Activated CD4-positive, alpha-beta T cell treated with anti-CD3 and anti-CD28 coated beads, Interleukin-2, Interleukin-4, amounts not matched to agents 100 ng/mL and 50 ng/mL, durations not matched to agents 16 hours and 8 hours (primary cell): ENCODE data around the gene DHRSX.
"Not testable (repeated sequence)": the region's sequence is repeated elsewhere in the genome, so short reads cannot be mapped to it uniquely, and the experiment has no call there.

ENCODE experiments used
- DNase-seq: peaks from one replicate; pipeline ENCODE4 v3.0.0-alpha.2; 2020; ENCODE audit warnings: low spot score

Gene DHRSX, protein sequence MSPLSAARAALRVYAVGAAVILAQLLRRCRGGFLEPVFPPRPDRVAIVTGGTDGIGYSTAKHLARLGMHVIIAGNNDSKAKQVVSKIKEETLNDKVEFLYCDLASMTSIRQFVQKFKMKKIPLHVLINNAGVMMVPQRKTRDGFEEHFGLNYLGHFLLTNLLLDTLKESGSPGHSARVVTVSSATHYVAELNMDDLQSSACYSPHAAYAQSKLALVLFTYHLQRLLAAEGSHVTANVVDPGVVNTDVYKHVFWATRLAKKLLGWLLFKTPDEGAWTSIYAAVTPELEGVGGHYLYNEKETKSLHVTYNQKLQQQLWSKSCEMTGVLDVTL

DNA sequence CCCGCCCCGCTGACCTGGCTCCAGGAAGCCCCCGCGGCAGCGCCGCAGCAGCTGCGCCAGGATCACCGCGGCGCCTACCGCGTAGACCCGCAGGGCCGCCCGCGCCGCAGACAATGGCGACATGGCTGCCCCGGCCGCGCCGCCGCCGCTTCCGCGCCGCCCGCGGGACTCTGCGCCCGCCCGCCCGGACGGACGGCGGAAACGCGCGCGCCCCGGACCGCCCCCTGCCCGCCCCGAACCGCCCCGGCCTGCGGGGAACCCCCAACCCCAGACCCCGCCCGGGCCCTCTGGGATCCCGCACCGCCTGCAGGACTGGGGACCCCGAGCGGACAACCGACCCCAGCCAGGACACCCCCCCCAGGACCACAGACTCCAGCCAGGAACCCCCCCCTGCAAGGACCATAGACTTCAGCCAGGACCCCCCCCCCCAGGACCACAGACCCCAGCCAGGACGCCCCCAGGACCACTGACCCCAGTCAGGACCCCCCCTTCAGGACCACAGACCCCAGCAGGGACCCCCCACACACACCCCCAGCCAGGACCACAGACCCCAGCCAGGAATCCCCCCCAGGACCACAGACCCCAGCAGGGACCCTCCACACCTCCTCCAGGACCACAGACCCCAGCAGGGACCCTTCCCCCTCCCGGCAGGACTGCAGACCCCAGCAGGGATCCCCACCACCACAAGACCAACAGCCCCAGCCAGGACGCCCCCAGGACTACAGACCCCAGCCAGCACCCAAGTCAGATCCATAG lies at the start of gene DHRSX, which contains the start of gene ZBED1:
Gene DHRSX, minus strand, starts transcription at position 174 of the 756 bp plus-strand sequence. Its CDS starts 51 bp downstream, at position 123.
Gene ZBED1, minus strand, starts transcription at position 174 of the 756 bp plus-strand sequence. CDS start 10,257 bp downstream, outside the sequence.
- DNase-seq = peak; percentile 51

DNA sequence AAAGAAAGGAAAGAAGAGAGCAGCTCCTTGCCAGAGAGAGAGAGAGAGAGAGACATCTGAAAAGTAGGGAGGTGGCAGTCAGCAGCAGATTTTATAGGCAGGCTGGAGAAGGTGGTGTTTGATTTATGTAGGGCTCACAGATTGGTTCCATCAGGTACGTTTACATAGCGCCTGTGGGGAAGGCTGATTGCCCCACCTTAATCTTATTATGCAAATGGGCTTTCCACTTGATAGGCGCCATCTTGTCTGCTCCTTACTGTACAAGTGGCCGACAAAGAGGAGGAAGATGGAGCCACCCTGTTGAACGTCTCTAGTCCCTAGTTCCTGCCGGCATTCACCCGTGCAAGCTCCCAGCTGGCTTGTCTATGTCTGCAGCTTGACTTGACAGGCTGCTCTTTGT lies 49.1 kb upstream of the DHRSX start:
- DNase-seq = no peak

DNA sequence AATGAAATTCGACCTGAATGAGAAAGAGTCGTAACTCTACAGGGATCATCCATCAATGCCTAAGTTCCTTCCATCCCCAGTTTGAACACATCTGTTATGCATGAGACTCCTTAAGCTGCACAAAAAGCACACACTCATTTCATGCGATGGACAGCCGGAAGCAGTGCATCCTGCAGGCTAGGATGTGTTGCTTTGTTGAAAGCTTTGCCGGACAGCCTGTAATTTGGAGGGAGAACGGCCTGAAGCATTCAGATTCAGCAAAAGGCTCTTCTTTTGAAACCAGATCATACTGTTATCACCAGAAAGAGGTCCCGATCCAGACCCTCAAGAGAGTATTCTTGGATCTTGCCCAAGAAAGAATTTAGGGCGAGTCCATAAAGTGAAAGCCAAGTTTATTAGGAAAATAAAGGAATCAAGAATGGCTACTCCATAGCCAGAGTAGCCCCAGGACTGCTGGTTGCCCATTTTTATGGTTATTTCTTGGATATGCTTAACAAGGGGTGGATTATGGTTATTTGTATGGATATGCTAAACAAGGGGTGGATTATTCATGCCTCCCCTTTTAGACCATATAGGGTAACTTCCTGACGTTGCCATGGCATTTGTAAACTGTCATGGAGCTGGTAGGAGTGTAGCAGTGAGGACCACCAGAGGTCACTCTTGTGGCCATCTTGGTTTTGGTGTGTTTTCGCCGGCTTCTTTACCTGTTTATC lies 48.1 kb upstream of the DHRSX start:
- DNase-seq = no peak

DNA sequence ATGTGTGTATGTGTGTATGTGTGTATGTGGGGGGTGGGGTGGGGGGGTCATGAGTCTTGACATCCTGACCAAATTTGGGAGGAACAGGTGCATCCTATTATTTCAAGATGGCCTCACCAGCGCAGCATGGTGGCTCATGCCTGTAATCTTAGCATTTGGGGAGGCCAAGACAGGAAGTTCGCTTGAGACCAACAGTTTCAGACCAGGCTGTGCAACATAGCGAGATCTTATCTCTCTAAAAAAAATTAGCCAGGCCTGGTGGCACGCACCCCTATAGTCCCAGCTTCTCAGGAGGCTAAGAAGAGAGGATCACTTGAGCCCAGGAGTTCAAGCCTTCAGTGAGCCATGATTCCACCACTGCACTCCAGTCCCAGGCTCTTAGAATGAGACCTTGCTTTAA lies 47.0 kb upstream of the DHRSX start:
- DNase-seq = no peak

DNA sequence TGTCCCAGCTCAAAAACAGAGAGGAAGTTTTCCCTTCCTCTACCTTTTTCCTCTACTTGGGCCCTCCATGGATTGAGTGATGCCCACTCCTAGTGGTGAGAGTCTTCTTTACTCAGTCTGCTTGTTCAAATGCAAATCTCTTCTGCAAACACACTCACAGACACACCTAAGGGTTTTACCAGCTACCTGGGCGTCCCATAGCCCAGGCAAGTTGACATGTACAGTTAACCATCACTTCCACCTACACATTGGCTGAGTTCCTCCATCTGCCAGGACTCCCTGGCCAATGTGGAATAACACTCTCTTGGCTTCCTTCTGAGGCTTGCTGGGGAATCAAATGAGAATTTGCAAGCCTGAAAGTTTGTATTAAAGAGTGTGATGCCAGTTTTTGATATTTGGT lies 45.7 kb upstream of the DHRSX start:
- DNase-seq = no peak

DNA sequence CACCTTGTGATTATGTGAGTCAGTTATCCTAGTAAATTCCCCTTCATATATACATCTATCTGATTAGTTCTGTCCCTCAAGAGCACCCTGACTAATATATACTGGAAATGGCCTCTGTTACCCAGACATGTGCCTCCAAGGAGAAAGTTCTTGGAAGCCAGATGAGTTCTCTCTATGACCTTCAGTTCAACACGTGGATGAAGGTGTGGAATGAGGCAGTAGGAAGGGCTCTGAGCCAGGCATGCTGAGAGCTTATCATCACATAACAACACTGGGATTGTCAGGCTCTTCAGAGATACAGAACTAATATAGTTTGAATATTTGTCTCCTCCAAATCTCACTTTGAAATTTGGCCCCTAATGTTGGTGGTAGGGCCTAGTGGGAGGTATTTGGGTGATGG lies 44.4 kb upstream of the DHRSX start:
- DNase-seq = no peak

DNA sequence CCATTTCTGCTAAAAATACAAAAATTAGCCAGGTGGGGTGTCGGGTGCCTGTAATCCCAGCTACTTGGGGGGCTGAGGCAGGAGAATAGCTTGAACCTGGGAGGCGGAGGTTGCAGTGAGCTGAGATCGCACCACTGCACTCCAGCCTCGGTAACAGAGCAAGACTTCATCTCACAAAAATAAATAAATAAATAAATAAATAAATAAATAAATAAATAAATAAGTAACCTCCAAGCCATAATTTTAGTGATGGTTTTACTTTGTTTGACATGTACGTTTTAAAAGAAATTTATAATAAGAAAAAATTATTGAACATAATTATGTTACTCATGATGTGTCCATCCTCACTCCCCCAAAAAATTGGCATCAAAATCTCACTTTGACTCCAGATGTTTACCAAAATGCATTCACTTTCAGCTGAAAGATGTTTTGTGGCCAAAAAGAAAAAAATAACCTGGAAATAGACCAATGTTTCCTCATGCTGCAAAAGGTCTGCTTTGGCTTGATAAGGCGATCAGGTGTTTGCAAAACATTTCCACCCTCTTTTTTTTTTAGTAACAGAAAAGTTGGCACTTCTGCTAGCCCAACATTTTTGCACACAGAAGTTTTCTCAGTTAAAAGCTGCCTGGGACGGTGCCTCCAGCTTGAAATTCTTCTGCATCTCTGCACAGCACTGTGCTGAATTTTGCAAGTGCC lies 42.2 kb upstream of the DHRSX start:
- no peak for DNase-seq

DNA sequence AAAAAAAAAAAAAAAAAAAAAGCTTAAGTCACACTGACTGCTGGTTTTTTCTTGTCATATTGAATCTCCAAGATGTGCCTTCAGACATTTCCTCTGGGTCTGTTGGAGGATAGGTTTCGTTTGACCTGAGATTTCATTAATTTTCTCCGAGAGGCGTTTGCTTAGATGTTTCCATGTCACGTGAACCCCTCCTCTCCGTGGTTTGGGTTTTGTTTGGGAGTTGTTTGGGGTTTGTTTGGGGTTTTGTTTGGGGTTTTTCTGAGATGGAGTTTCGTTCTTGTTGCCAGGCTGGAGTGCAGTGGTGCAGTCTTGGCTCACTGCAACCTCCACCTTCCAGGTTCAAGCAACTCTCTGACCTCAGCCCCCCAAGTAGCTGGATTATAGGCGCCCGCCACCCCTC lies 40.8 kb upstream of the DHRSX start:
- no peak for DNase-seq

DNA sequence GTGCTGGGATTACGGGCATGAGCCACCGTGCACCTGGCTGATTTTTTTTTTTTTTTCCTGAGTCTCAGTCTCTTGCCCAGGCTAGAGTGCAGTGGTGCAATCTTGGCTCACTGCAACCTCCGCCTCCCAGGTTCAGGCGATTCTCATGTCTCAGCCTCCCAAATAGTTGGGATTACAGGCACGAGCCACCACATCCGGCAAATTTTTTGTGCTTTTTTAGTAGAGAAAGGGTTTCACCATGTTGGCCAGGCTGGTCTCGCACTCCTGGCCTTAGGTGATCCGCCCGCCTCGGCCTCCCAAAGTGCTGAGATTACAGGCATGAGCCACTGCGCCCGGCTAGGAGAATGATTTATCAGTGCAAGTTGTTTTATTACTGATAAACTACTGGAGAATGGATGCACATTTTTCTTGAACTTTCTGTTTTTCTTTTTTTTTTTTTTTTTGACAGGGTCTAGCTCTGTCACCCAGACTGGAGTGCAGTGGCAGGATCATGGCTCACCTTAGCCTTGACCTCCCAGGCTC lies 39.7 kb upstream of the DHRSX start:
- no peak for DNase-seq

DNA sequence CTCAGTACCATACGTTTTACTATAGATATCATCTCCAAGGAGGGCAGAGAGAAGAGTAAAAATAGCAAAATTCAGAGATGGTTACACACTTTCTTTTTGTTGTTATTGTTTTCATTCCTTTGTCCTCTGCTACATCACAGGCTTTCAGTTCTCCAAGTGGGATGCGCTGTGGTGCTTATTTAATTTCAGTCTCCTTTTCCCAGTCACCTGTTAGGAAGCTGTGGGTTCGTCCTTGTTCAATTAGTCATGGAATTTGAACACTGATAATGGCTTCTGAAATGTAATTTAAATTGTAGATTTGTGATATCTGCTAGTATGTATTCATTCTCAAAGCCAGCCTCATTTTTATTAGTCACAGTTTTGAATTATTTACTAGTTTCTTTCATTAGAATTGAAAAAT lies 38.8 kb upstream of the DHRSX start:
- DNase-seq = no peak

DNA sequence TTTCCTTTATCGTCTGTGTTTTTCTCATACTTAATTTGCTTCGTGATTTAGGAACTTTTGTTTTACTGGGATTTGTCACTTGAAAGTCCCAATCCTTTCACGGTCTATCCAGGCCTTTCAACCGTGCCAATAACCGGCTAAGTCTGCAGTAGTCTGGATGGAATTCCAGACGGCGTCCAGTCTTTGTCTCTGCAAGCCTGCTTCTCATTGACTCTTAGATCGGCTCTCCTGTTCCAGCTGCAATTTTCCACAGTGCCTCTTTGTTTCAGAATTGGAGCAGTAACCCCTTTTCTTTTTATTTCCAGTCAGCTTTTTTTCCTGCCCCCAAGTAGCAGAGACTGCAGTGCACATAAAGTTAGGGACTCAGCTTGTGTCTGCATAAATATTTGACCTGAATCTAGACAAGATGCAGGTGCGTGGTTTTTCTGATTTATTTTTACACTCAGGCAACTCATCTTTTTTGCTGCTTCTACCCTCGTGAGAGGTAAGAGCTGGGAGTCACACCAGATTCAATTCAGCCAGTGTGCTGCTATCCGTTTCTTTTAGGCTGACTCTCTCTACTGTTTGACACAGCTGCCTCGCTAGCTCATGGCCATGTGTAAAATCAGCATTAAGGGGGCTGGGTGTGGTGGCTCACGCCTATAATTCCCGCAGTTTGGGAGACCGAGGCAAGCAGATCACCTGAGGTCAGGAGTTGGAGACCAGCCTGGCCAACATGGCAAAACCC lies 37.4 kb upstream of the DHRSX start:
- DNase-seq = no peak

DNA sequence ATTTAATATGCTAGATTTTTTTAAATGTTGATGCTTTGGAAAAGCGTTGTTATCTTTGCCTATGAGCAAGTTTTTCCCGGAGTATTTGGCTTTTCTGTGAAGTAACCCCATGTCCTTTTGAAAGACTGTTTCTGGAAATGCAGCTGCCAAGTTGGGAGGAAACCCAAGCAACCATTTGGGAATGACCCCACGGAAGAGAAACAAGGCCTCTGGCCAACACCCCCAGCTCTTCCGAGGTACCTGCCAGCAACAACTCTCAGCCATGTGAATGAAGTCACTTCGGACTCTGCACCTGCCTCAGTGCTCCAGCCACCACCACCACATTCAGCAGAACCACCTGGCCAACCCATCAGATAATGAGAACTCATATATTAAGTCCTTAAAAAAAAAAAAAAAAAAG lies 36.2 kb upstream of the DHRSX start:
- no peak for DNase-seq

DNA sequence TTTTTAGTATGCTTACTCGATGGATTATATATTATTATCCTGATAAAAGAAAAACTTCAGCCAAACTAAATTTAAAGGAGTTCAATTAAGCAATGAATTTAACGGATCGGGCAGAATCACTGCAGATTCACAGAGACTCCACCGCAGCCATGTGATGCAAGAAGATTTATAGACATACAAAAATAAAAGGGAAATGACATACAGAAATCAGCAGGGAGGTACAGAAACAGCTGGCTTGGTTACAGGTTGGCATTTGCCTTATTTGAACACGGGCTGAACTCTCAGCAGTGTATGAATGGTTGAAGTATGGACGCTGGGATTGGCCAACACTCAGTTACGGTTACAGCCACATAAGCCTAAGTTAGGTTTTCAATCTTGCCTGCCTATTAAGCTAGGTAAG lies 35.4 kb upstream of the DHRSX start:
- DNase-seq = no peak

DNA sequence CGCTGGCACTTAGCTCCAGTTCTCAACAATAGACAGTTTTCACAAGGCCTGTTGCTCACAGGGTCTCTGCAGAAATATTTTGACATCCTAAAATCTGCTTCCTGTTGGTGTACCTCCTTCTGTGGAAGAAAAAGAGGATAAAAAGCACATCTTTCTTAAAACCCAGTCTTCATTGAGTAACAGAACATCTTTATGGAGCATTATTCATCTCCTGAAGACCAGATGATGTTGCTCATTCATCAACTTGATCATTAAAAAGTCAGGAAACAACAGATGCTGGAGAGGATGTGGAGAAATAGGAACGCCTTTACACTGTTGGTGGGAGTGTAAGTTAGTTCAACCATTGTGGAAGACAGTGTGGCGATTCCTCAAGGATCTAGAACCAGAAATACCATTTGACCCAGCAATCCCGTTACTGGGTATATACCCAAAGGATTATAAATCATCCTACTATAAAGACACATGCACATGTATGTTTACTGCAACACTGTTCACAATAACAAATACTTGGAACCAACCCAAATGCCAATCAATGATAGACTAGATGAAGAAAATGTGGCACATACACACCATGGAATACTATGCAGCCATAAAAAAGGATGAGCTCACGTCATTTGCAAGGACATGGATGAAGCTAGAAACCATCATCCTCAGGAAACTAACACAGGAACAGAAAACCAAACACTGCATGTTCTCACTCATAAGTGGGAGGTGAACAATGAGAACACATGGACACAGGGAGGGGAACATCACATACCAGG lies 33.7 kb upstream of the DHRSX start:
- DNase-seq = not testable (repeated sequence)

DNA sequence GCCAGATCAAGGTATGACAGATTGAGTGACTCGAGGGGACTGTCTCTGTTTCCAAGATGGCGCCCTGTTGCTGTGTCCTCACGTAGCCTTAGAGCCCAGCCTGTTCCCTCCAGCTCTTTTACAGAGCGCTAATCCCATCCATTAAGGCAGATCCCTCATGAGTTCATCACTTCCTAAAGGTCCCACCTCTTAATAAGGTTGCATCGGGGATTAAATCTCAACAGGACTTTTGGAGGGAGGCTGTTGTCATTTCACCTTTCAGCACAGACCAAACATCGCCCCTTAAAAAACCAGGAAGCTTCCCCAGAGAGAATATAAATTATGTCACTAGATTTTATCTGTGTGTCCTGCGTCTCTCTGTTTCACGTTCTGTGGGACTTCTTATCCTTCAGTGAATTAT lies 32.6 kb upstream of the DHRSX start:
- DNase-seq = no peak

DNA sequence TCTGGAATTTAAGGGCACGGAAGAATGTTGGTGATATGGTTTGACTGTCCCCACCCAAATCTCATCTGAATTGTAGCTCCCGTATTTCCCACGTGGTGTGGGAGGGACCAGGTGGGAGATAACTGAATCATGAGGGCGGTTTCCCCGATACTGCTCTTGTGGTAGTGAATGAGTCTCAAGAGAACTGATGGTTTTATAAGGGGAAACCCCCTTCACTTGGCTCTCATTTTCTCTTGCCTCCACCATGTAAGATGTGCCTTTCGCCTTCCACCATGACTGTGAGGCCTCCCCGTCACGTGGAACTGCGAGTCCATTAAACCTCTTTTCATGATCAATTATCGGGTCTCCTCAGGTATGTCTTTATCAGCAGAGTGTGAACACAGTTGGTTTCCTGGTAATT lies 25.6 kb upstream of the DHRSX start:
- DNase-seq = no peak

DNA sequence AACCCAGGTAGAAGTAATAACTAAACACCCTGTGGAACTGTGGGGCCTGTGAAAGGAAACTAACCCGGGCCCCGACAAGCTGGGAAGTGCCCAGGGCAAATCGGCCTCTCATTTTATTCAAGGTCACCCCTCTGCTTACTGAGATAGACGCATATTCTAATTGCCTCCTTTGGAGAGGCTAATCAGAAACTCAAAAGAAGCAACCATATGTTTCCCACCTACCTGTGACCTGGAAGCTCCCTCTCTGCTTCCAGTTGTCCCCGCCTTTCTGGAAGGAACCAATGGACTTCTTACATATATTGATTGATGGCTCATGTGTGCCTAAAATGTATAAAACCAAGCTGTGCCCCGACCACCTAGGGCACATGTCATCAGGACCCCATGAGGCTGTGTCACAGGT lies 23.1 kb upstream of the DHRSX start:
- DNase-seq = no peak

DNA sequence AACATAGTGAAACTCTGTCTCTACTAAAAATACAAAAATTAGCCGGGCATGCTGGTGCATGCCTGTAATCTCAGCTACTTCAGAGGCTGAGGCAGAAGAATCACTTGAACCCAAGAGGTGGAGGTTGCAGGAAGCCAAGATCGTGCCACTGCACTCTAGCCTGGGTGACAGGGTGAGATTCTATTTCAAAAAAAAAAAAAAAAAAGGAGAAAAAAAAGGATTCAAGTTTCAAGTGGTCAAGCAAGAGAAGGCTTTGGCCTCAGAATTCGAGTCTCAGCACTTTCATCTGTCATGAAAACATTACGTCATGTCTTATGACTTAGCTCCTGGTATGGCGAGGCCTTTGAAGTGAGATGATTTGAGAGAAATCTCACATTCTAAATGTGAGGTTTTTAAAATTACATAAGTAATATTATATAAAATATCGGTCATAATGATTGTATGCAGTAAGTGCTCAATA lies 21.2 kb upstream of the DHRSX start:
- no peak for DNase-seq

DNA sequence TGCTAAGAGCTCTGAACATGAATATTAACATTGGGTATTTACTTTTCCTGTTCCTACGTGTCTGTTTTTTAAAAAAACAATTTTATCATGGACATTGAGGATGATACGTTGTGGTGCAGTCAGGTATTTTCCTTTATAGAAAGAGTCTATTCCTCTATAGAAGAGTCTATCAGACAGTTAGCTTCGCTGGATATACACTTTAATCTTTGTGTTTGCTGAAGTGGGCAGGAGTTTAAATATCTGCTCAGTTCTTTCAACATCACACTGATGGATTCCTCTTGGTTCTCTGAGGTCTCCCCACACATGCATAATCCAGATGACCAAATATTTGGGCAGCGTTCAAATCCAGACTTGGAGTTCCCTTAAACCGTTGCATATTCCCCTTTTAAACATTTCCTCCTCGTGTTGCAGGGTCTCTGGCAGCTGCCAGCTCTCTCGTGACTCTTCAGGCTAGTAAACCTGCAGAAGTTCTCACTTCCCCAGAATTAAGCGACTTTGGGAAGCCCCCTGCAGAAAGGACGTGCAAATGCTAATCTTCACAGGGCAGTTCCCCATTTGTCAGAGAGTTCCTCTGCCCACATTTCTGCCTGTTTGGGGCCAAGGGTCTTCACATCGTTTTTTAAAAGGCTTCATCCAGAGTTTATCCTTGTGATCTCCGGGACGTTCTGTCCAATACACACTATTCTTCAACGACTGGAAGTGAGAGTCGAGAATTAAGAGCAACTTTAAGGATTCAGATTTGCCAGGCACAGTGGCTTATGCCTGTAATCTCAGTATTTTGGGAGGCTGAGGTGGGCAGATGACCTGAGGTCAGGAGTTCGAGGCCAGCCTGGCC lies 20.5 kb upstream of the DHRSX start:
- DNase-seq = no peak

DNA sequence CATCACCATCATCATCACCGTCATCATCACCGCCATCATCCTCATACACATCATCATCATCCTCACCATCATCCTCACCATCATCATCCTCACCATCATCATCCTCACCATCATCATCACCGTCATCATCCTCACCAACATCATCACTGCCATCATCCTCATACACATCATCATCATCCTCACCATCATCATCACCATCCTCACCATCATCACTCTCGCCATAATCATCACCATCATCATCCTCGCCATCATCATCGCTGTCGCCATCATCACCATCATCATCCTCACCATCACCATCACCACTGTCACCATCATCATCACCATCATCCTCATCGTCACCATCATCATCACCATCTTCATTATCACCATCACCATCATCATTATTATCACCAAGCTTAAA lies 19.8 kb upstream of the DHRSX start:
- no peak for DNase-seq
